ENCODE data around the gene DZIP1.
"Not testable (repeated sequence)": the region's sequence is repeated elsewhere in the genome, so short reads cannot be mapped to it uniquely, and the experiment has no call there.

DZIP1 gene

DNA sequence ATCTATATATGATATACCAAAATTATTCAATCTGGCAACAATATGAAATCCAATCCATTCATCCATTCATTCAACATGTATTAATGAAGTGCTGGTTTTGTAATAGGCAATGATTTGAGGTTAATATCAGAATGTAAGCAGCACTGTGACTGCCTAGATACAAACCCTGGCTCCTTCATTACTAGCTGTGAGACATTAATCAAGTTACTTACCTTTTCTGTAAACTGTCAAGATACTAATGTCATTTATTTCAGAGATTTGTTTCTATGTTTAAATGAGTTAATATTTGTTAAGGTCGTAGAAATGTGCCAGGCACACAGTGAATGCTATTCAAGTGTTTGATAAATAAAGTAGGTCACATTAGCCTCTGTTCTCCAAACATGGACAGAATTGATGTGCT is 51.0 kb downstream of the DZIP1 start:
- Histone ChIP-seq H3K9me3 (ENCODE audit: insufficient read depth, low read depth, low read length) (no peaks in the 10 kb centered on the region), H3K36me3 (ENCODE audit: insufficient read depth, low read depth, low read length) (peaks cover 52% of the 10 kb centered on the region), H3K27ac (ENCODE audit: low read length) (no peak overlapping the region), H3K9ac (ENCODE audit: low read depth, low read length) (no peak overlapping the region), H3K4me3 (ENCODE audit: low read length) (no peak overlapping the region), H3K27me3 (ENCODE audit: insufficient read depth, low read length) (no peaks in the 10 kb centered on the region), H3K4me1 (ENCODE audit: insufficient read depth, low read length) (no peaks in the 10 kb centered on the region)

DNA sequence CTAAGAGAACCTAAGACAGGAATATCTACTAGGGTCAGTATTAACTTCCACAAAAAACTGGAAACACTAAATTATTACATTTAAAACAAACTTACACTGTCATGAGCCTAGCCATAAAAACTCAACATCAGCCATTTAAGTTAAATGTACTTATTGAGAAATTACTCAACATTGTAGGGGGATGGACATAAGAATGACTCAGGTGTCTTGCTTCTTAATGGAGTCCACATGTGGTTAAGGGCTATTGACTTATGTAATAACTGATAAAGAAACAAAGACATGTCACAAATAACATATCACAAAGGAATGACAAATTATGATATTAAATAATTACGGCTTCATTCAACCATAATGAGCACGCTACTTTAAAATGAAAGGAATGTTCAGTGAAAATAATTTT is 55.8 kb downstream of the DZIP1 start:
- peaks cover 77% of the 10 kb centered on the region for H3K36me3 ChIP-seq (ENCODE audit: insufficient read depth, low read depth, low read length)
- no peak overlapping the region for H3K4me3 ChIP-seq (ENCODE audit: low read length)
- no peaks in the 10 kb centered on the region for H3K9me3 ChIP-seq (ENCODE audit: insufficient read depth, low read depth, low read length)
- no peak overlapping the region for H3K9ac ChIP-seq (ENCODE audit: low read depth, low read length)
- no peaks in the 10 kb centered on the region for H3K27me3 ChIP-seq (ENCODE audit: insufficient read depth, low read length)
- no peak overlapping the region for H3K27ac ChIP-seq (ENCODE audit: low read length)
- H3K4me1 ChIP-seq (ENCODE audit: insufficient read depth, low read length), result no peaks in the 10 kb centered on the region

DNA sequence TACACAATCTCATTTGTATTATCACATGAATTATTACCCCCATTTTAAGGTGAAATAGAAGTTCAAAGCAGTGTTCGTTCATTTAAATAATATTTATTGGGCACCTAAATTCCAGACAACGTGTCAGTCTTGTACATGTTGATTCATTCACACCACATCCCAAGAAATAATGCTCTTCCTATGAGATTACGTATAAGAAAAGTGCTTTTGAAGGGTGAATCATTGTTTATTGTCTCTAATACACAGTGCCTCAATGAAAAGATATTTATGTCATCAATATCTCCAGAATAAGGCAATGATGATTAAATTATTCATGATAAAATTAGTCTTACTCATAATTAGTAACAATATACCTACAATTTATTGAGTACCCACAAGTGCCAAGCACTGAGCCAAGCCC is 56.4 kb downstream of the DZIP1 start:
- Histone ChIP-seq H3K9me3 (ENCODE audit: insufficient read depth, low read depth, low read length) (no peaks in the 10 kb centered on the region), H3K9ac (ENCODE audit: low read depth, low read length) (no peak overlapping the region), H3K27ac (ENCODE audit: low read length) (no peak overlapping the region), H3K4me3 (ENCODE audit: low read length) (no peak overlapping the region), H3K4me1 (ENCODE audit: insufficient read depth, low read length) (no peaks in the 10 kb centered on the region), H3K36me3 (ENCODE audit: insufficient read depth, low read depth, low read length) (peaks cover 77% of the 10 kb centered on the region), H3K27me3 (ENCODE audit: insufficient read depth, low read length) (no peaks in the 10 kb centered on the region)

DNA sequence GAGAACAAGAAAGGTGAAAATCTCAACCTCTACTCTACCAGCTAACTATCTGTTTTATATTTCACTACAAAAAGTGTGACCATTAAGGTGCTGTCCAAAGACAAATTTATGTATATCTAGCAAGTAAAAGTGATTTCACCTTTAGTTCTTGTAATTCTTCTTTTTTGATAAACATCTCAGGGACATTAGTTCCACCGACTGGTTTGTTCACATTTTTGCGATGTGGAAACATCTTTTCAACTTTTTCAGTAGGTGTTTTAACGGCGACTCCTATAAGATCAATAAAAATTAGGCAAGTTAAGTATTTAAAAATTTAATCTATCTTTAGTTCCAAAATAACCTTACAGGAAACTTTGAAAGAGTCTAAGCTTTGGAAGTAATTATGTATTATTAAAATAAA is 58.6 kb downstream of the DZIP1 start:
- H3K36me3 ChIP-seq (ENCODE audit: insufficient read depth, low read depth, low read length), result peaks cover 89% of the 10 kb centered on the region
- H3K4me1 ChIP-seq (ENCODE audit: insufficient read depth, low read length), result no peaks in the 10 kb centered on the region
- no peak overlapping the region for H3K4me3 ChIP-seq (ENCODE audit: low read length)
- H3K27me3 ChIP-seq (ENCODE audit: insufficient read depth, low read length), result no peaks in the 10 kb centered on the region
- H3K9me3 ChIP-seq (ENCODE audit: insufficient read depth, low read depth, low read length), result no peaks in the 10 kb centered on the region
- no peak overlapping the region for H3K27ac ChIP-seq (ENCODE audit: low read length)
- no peak overlapping the region for H3K9ac ChIP-seq (ENCODE audit: low read depth, low read length)

DNA sequence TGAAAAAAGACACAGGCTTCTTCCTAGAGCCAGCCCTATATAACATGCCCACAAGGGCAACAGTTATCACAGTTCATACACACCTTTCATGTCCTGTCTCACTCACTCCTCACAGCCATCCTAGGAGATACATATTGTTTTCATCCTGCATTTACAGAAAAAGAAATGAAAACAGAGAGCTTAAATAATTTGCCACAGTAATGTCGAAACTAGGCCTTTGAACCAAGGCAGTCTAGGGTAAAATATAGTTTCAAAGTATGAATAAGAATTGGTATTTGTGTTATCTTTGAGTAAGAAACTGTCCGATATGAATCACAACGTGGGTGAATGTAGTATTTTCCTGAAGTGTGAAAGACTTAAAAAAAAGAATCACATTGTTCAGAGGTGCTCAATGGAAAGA is 65.2 kb downstream of the DZIP1 start:
- Histone ChIP-seq H3K9me3 (ENCODE audit: insufficient read depth, low read depth, low read length) (no peaks in the 10 kb centered on the region), H3K36me3 (ENCODE audit: insufficient read depth, low read depth, low read length) (peaks cover 67% of the 10 kb centered on the region), H3K27ac (ENCODE audit: low read length) (no peak overlapping the region)

DNA sequence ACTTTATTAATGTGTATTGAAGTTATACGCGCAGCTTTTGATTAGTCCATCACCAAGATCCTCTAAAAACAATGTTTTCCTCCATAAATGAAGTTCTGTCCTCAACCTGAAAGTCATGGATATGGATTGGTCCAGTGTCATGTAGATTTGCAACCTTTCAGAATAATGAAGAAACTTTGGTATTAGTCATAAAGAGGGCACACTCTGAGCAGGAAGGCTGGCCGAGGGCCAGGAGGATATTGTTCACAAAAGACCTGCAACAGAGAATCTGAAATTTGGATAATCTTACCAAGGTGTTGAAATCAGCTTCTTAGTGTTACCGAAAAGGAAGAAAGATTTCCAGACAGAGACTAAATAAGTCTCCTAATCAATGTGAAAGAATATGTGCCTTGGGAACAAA is 71.3 kb downstream of the DZIP1 start:
- no peak overlapping the region for H3K4me3 ChIP-seq (ENCODE audit: low read length)
- no peaks in the 10 kb centered on the region for H3K9me3 ChIP-seq (ENCODE audit: insufficient read depth, low read depth, low read length)
- no peak overlapping the region for H3K27ac ChIP-seq (ENCODE audit: low read length)
- peaks cover 26% of the 10 kb centered on the region for H3K36me3 ChIP-seq (ENCODE audit: insufficient read depth, low read depth, low read length)
- H3K27me3 ChIP-seq (ENCODE audit: insufficient read depth, low read length), result no peaks in the 10 kb centered on the region
- H3K9ac ChIP-seq (ENCODE audit: low read depth, low read length), result no peak overlapping the region
- no peaks in the 10 kb centered on the region for H3K4me1 ChIP-seq (ENCODE audit: insufficient read depth, low read length)

More for the DNA sequence above, 65.2 kb downstream of the DZIP1 start:
- Histone ChIP-seq H3K4me3 (ENCODE audit: low read length) (no peak overlapping the region), H3K27me3 (ENCODE audit: insufficient read depth, low read length) (no peaks in the 10 kb centered on the region), H3K4me1 (ENCODE audit: insufficient read depth, low read length) (no peaks in the 10 kb centered on the region), H3K9ac (ENCODE audit: low read depth, low read length) (no peak overlapping the region)

DNA sequence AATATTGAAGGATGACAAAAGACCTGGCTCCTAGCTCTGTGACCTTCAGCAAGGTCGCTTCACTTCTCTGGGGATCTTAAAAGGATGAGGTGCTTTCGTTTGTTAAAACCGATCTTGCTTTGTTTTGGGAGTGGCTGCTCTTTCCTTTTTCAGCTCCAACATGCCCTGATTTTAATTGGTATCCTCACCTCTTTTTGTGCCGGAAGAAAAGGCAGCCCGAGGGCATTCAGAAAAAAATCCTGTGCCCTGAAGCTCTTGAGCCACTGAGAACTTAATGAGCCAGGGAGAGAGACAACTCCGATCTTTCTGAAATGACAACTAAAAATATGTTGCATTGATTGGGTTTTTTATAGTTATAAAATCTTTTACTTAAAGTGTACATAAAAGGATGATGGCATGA is 72.6 kb downstream of the DZIP1 start:
- H3K27me3 ChIP-seq (ENCODE audit: insufficient read depth, low read length), result no peaks in the 10 kb centered on the region
- no peaks in the 10 kb centered on the region for H3K4me1 ChIP-seq (ENCODE audit: insufficient read depth, low read length)
- H3K36me3 ChIP-seq (ENCODE audit: insufficient read depth, low read depth, low read length), result peaks cover 15% of the 10 kb centered on the region
- no peak overlapping the region for H3K27ac ChIP-seq (ENCODE audit: low read length)
- no peak overlapping the region for H3K4me3 ChIP-seq (ENCODE audit: low read length)
- H3K9me3 ChIP-seq (ENCODE audit: insufficient read depth, low read depth, low read length), result no peaks in the 10 kb centered on the region
- no peak overlapping the region for H3K9ac ChIP-seq (ENCODE audit: low read depth, low read length)

DNA sequence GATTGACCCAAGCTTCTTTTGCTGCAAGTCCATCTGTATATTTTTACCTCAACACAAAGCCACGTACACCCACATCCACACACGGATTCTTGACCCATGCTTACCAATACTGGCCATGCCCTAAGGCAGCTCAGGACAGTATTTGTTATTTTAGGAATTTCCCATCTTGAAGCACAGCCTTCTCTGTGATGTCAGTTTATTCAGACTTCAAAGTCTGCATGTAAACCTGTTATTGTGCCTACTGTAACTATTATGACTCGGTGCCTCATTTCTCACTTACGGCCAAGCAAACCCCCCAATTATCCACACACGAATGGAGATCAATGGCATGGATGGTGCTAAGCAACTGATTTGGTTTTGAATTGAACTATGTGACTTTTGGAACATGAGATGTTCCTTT is 74.5 kb downstream of the DZIP1 start:
- Histone ChIP-seq H3K27me3 (ENCODE audit: insufficient read depth, low read length) (no peaks in the 10 kb centered on the region), H3K36me3 (ENCODE audit: insufficient read depth, low read depth, low read length) (peaks cover 9% of the 10 kb centered on the region), H3K9me3 (ENCODE audit: insufficient read depth, low read depth, low read length) (no peaks in the 10 kb centered on the region), H3K9ac (ENCODE audit: low read depth, low read length) (no peak overlapping the region), H3K27ac (ENCODE audit: low read length) (no peak overlapping the region), H3K4me3 (ENCODE audit: low read length) (no peak overlapping the region), H3K4me1 (ENCODE audit: insufficient read depth, low read length) (no peaks in the 10 kb centered on the region)

DNA sequence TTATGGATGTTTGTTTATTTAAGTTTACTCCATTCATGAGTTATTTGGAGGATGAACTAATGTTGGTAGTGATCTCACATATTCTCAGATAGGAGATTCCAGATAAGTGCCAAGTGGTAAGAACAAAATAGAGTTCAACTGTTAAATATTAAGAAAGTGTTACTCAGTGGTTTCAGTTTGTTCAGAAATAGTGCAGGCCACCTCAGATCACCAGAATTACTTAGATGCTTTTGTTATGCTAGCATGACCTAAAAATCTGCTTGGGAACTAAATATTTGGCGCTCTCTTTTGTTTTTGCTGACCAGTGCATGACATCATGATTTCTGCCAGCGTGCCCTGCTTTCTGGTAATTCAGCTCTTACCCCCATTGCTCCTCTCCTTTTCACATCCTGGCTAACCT is 76.4 kb downstream of the DZIP1 start:
- Histone ChIP-seq H3K9me3 (ENCODE audit: insufficient read depth, low read depth, low read length) (no peaks in the 10 kb centered on the region), H3K4me1 (ENCODE audit: insufficient read depth, low read length) (no peaks in the 10 kb centered on the region), H3K36me3 (ENCODE audit: insufficient read depth, low read depth, low read length) (peaks cover 4% of the 10 kb centered on the region; the same call in 1 of the 2 replicates), H3K27me3 (ENCODE audit: insufficient read depth, low read length) (no peaks in the 10 kb centered on the region), H3K27ac (ENCODE audit: low read length) (no peak overlapping the region), H3K9ac (ENCODE audit: low read depth, low read length) (no peak overlapping the region), H3K4me3 (ENCODE audit: low read length) (no peak overlapping the region)

DNA sequence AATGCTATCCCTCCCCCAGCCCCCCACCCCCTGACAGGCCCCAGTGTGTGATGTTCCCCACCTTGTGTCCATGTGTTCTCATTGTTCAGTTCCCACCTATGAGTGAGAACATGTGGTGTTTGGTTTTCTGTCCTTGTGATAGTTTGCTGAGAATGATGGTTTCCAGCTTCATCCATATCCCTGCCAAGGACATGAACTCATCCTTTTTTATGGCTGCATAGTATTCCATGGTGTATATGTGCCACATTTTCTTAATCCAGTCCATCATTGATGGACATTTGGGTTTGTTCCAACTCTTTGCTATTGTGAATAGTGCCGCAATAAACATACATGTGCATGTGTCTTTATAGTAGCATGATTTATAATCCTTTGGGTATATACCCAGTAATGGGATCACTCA is 78.7 kb downstream of the DZIP1 start:
- not testable (repeated sequence) for H3K4me3 ChIP-seq (ENCODE audit: low read length); H3K9me3 ChIP-seq (ENCODE audit: insufficient read depth, low read depth, low read length); H3K9ac ChIP-seq (ENCODE audit: low read depth, low read length); H3K4me1 ChIP-seq (ENCODE audit: insufficient read depth, low read length); H3K36me3 ChIP-seq (ENCODE audit: insufficient read depth, low read depth, low read length); H3K27ac ChIP-seq (ENCODE audit: low read length); H3K27me3 ChIP-seq (ENCODE audit: insufficient read depth, low read length)

DNA sequence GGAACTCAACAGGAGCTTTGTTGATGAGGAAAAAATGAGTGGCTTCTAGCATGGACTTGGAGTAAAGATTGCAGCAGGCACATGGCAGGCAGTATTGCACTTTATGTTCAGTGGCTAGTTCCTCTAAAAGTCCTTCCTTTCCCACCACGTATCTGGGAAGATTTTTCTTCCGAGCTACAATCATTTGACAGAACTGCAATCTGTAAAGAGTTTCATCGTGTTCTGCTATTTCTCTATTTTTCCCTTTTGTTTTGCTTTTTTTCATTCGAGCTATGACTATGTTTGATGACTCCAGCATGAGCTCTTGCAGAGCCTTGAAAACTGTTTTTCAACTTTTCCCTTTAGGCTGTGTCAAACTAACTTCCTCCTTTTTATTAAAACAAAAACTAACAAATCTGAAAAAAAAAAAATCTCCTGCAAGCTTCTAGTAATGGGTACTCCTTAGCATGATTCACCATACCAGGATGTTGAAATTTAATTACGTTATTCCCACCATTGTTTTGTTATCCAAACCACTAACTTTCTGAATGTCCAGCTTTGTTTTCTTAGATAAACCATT is 79.7 kb downstream of the DZIP1 start:
- Histone ChIP-seq H3K9me3 (ENCODE audit: insufficient read depth, low read depth, low read length) (no peaks in the 10 kb centered on the region), H3K4me3 (ENCODE audit: low read length) (no peak overlapping the region), H3K27ac (ENCODE audit: low read length) (no peak overlapping the region)

DNA sequence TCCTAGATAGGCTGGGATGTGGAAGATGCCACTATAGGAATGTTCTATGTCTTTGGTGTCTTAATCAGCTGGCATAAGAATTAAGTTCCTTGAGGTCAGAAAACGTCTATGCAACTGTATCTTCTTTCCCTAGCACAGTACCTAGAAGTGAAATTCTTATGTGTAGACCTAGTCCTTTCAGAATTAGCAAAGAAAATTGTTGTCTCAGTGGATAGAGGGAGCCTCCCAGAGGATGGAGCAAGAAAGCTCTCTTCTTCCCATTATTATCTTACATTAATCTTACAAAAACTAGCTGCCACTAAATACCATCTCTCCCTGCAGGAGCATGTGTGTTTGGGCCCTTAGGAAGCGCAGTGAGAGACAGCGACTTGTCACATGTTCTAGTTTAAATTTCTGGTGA is 80.4 kb downstream of the DZIP1 start:
- no peak overlapping the region for H3K4me3 ChIP-seq (ENCODE audit: low read length)
- no peak overlapping the region for H3K9ac ChIP-seq (ENCODE audit: low read depth, low read length)
- H3K36me3 ChIP-seq (ENCODE audit: insufficient read depth, low read depth, low read length), result peaks cover 11% of the 10 kb centered on the region; the same call in 1 of the 2 replicates
- H3K27me3 ChIP-seq (ENCODE audit: insufficient read depth, low read length), result no peaks in the 10 kb centered on the region
- no peaks in the 10 kb centered on the region for H3K9me3 ChIP-seq (ENCODE audit: insufficient read depth, low read depth, low read length)
- no peaks in the 10 kb centered on the region for H3K4me1 ChIP-seq (ENCODE audit: insufficient read depth, low read length)
- no peak overlapping the region for H3K27ac ChIP-seq (ENCODE audit: low read length)

More for the DNA sequence above, 79.7 kb downstream of the DZIP1 start:
- Histone ChIP-seq H3K4me1 (ENCODE audit: insufficient read depth, low read length) (no peaks in the 10 kb centered on the region), H3K27me3 (ENCODE audit: insufficient read depth, low read length) (no peaks in the 10 kb centered on the region), H3K9ac (ENCODE audit: low read depth, low read length) (no peak overlapping the region), H3K36me3 (ENCODE audit: insufficient read depth, low read depth, low read length) (peaks cover 11% of the 10 kb centered on the region; the same call in 1 of the 2 replicates)

Measured in iPS-20b (cell line).